ENCODE data around the gene ASCL2. TPM values are rescaled to one million over a fixed set of nuclear protein-coding genes. Genes with fewer than 3 reads are reported as not detected.

Gene ASCL2
- total RNA-seq, 4 donors from 2014 or later = not detected

- Histone ChIP-seq H3K4me3 (no peak overlapping the region), H3K27ac (no peak overlapping the region), H3K36me3 (no peaks in the 10 kb centered on the region), H3K9me3 (no peaks in the 10 kb centered on the region), H3K27me3 (peaks cover 4 to 7% (median 5%) of the 10 kb centered on the region in 3 donors), H3K4me1 (no peaks in the 10 kb centered on the region)
- ATAC-seq (no peak), DNase-seq (no peak)
- in situ Hi-C loops (cut with MboI; ENCODE audit: low sequenced_read_pairs in 4 of 4) (no loop called here), intact Hi-C loops (cut with DNase I; ENCODE audit: low total_unique reads) (no loop called here)
- no peak for TF ChIP-seq CTCF (IDR thresholded peaks at IDR 0.05 in 4 of 5, conservative IDR thresholded peaks at IDR 0.05 in 1 of 5)
- no peak for TF ChIP-seq POLR2A (IDR thresholded peaks at IDR 0.05)
These were observed 21.0 kb downstream of the ASCL2 start for GRCh38 chr11:2249189-2249916.

GRCh38 chr11:2248762-2249161 is 21.6 kb downstream of the ASCL2 start:
- H3K27me3 ChIP-seq = peaks cover 4 to 7% (median 5%) of the 10 kb centered on the region in 3 donors
- H3K36me3 ChIP-seq = no peaks in the 10 kb centered on the region
- TF ChIP-seq CTCF (IDR thresholded peaks at IDR 0.05 in 4 of 5, conservative IDR thresholded peaks at IDR 0.05 in 1 of 5) (no peak), POLR2A (IDR thresholded peaks at IDR 0.05) (no peak)
- ATAC-seq (no peak), DNase-seq (no peak)
- H3K4me3 ChIP-seq = no peak overlapping the region
- intact Hi-C loops (cut with DNase I; ENCODE audit: low total_unique reads) (no loop called here), in situ Hi-C loops (cut with MboI; ENCODE audit: low sequenced_read_pairs in 4 of 4) (no loop called here)
- H3K9me3 ChIP-seq = no peaks in the 10 kb centered on the region
- H3K27ac ChIP-seq = no peak overlapping the region
- H3K4me1 ChIP-seq = no peaks in the 10 kb centered on the region

GRCh38 chr11:2248242-2248641 is 22.1 kb downstream of the ASCL2 start:
- DNase-seq (no peak), ATAC-seq (no peak)
- intact Hi-C loops (cut with DNase I; ENCODE audit: low total_unique reads) = no loop called here
- Histone ChIP-seq H3K4me1 (no peaks in the 10 kb centered on the region), H3K36me3 (no peaks in the 10 kb centered on the region), H3K4me3 (no peak overlapping the region), H3K9me3 (no peaks in the 10 kb centered on the region), H3K27ac (no peak overlapping the region), H3K27me3 (peaks cover 4 to 7% (median 5%) of the 10 kb centered on the region in 3 donors)
- in situ Hi-C loops (cut with MboI; ENCODE audit: low sequenced_read_pairs in 4 of 4) = no loop called here
- TF ChIP-seq CTCF (IDR thresholded peaks at IDR 0.05 in 4 of 5, conservative IDR thresholded peaks at IDR 0.05 in 1 of 5) (no peak), POLR2A (IDR thresholded peaks at IDR 0.05) (no peak)

- H3K36me3 ChIP-seq = no peaks in the 10 kb centered on the region
- no peak for DNase-seq
- peaks cover 0 to 4% (median 0%) of the 10 kb centered on the region in 3 donors for H3K9me3 ChIP-seq
- no peak overlapping the region for H3K27ac ChIP-seq
- in situ Hi-C loops (cut with MboI; ENCODE audit: low sequenced_read_pairs in 4 of 4) (no loop called here), intact Hi-C loops (cut with DNase I; ENCODE audit: low total_unique reads) (no loop called here)
- H3K4me3 ChIP-seq = no peak overlapping the region
- no peaks in the 10 kb centered on the region for H3K4me1 ChIP-seq
- no peak for ATAC-seq
- TF ChIP-seq POLR2A (IDR thresholded peaks at IDR 0.05) (no peak), CTCF (IDR thresholded peaks at IDR 0.05 in 4 of 5, conservative IDR thresholded peaks at IDR 0.05 in 1 of 5) (no peak)
- H3K27me3 ChIP-seq = peaks cover 4 to 9% (median 5%) of the 10 kb centered on the region in 3 donors
These were observed 22.9 kb downstream of the ASCL2 start for GRCh38 chr11:2247496-2247895.

Data from gastrocnemius medialis (tissue), 4 donors.